Lower leg skin (tissue), 4 donors: ENCODE results near the gene PLCB1. TPM values are rescaled to one million over a fixed set of nuclear protein-coding genes. Genes with fewer than 3 reads are reported as not detected.

ENCODE experiments used
- DNase-seq, 2 donors: peaks; one replicate each; pipeline ENCODE4 v3.0.0-alpha.2; 2019; ENCODE audit warnings: low spot score in 2 of 2
- H3K4me3 ChIP-seq: fragments of 200-600 bp; sonication (generic); 2 replicates; pipeline ENCODE4 v1.5.1; 2017; ENCODE audit warnings: mild to moderate bottlenecking, low read depth; ENCODE audit not compliant: poor library complexity, severe bottlenecking
- CTCF ChIP-seq, 3 donors: fragments of 450-650 bp; IDR thresholded peaks; one replicate each; pipeline ENCODE4 v1.5.1; 2016; ENCODE audit warnings: antibody characterized with exemption in 3 of 3, mild to moderate bottlenecking in 3 of 3, moderate library complexity in 2 of 3
- POLR2A ChIP-seq, 2 donors: fragments of 450-650 bp; IDR thresholded peaks; one replicate each; pipeline ENCODE4 v1.6.1; 2016 to 2017; ENCODE audit warnings: antibody characterized with exemption in 2 of 2, mild to moderate bottlenecking in 1 of 2, moderate library complexity in 1 of 2
- WGBS, 2 donors: methylation state at CpG; one replicate each; pipeline ENCODE4 v1.1.5; 2018; 5-methylcytosine and 5-hydroxymethylcytosine counted together
- intact Hi-C: fragments of 100-400 bp; cut with DNase I; formaldehyde crosslinking; loops from one replicate; pipeline ENCODE4 v1.15.0; 2023; ENCODE audit warnings: low total_unique reads
- total RNA-seq, 4 donors: library from RNA; depleted of rRNA; stranded (reverse); fragments of >200 nt; gene quantifications; one replicate each; pipeline ENCODE4 v1.1.0, GENCODE V29; 2016

Gene PLCB1
- total RNA-seq, 4 donors from 2014 or later = 4.1 to 16.2 (median 9.1) TPM

- WGBS, 2 donors = 65 to 71% methylated on average over 4 of the region's 4 CpGs
- TF ChIP-seq POLR2A (IDR thresholded peaks at IDR 0.05) (no peak), CTCF (IDR thresholded peaks at IDR 0.05) (no peak)
- DNase-seq = no peak
- intact Hi-C loops = no loop called here
- no peak overlapping the region for H3K4me3 ChIP-seq
Observed at GRCh38 chr20:8718279-8718678, 586.2 kb downstream of the PLCB1 start.

GRCh38 chr20:8720089-8720488 is 588.0 kb downstream of the PLCB1 start:
- intact Hi-C loops = loop anchor here (5.0 to 10.0 kb wide), 2 partner anchors 585 to 673 kb away; partner anchors contain the start of gene PLCB1
- TF ChIP-seq CTCF (IDR thresholded peaks at IDR 0.05) = no peak
- 20 to 25% methylated on average over 4 of the region's 4 CpGs for WGBS, 2 donors
- no peak overlapping the region for H3K4me3 ChIP-seq
- no peak for DNase-seq

DNA sequence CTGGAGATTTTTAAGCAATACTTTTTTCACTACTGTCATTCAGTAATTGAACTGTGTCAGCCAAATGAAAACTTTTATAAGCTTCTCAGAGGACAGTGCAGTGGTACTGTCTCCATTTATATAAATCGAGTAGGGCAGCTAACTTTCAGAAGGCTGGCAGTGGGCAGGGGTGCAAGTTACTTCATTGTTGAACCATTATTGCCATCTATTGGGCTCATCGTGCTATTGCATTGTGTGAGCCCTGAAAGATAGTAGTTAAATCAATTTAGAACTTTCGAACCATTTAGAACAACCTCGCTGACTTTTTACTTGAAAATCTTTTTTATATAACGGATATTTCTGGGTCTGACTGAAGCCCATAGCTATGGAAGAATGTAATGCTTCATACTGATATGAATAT is 589.0 kb downstream of the PLCB1 start:
- WGBS, 2 donors = 14 to 19% methylated on average over 5 of the region's 5 CpGs
- no peak overlapping the region for H3K4me3 ChIP-seq
- TF ChIP-seq CTCF (IDR thresholded peaks at IDR 0.05) = no peak
- no peak for TF ChIP-seq POLR2A (IDR thresholded peaks at IDR 0.05)
- intact Hi-C loops = loop anchor here (5.0 to 10.0 kb wide), 2 partner anchors 586 to 674 kb away; partner anchors contain the start of gene PLCB1
- DNase-seq = peak in 1 of 2 donors; percentile 37

GRCh38 chr20:8722277-8722928 is 590.3 kb downstream of the PLCB1 start:
- TF ChIP-seq CTCF (IDR thresholded peaks at IDR 0.05) (no peak), POLR2A (IDR thresholded peaks at IDR 0.05) (no peak)

DNA sequence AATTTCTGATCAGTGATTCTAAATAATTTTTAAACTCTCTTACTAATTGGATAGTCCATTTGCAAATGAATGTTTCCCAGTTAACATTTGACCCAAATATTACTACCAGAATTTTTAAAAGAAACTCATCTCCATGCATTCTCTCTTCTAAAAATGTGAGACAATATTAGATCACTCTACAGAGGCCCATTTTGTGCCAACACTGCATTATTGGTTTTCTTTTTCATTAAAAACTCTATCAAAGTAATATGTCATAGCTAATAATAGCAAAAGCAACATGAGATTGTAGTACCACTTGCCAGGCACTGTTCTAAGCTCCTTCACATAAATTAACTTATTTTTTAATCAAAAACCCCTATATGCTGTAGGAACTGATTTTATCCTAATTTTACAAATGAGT is 591.2 kb downstream of the PLCB1 start:
- intact Hi-C loops = loop anchor here (5.0 to 10.0 kb wide), 2 partner anchors 588 to 676 kb away; partner anchors contain the start of gene PLCB1
- no peak for DNase-seq
- no peak overlapping the region for H3K4me3 ChIP-seq
- TF ChIP-seq POLR2A (IDR thresholded peaks at IDR 0.05) = no peak
- no peak for TF ChIP-seq CTCF (IDR thresholded peaks at IDR 0.05)

More at GRCh38 chr20:8722277-8722928, 590.3 kb downstream of the PLCB1 start:
- WGBS, 2 donors = 22 to 24% methylated on average over 8 of the region's 8 CpGs
- intact Hi-C loops = loop anchor here (5.0 to 10.0 kb wide), 2 partner anchors 588 to 675 kb away; partner anchors contain the start of gene PLCB1
- no peak overlapping the region for H3K4me3 ChIP-seq
- DNase-seq = no peak
